HPDE6-E6E7 (cell line): ENCODE data around the gene ZNF282.

Experiments used
- DNase-seq: peaks from one replicate; pipeline ENCODE4 v3.0.0; 2011; ENCODE audit warnings: missing footprints; ENCODE audit errors: extremely low spot score

The ZNF282 gene

DNA sequence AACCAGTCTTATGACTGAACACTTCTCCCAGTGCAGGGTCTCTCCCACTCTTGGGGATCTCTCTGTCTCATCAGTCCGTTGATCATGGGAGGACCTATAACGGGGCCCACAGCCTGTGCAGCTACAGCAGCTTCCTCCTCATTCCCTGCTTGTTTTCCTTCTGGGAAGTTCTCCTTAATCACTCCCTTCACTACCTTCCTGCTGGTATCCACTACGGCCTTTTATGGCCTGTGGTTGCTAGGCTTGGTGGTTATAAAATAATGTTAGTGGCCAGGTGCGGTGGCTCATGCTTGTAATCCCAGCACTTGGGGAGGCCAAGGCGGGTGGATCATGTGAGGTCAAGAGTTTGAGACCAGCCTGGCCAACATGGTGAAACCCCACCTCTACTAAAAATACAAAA is 3.5 kb upstream of the ZNF282 start:
- DNase-seq: no peak

DNA sequence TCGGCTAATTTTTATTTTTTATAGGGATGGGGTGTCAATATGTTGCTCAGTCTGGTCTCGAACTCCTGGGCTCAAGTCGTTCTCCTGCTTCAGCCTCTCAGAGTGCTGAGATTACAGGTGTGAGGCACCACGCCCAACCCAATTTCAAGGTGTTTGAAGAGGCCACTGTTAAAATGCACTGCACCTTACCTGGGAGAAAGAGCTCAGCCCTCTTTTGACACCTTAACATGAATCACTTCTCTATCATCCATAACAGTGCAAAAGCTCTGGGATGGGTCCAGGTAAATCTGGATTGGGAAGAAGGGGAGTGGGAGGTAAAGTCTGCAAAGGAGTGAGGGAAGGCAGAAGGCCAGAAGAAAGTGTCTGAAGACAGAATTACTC is 557 bp upstream of the ZNF282 start:
- DNase-seq: no peak

DNA sequence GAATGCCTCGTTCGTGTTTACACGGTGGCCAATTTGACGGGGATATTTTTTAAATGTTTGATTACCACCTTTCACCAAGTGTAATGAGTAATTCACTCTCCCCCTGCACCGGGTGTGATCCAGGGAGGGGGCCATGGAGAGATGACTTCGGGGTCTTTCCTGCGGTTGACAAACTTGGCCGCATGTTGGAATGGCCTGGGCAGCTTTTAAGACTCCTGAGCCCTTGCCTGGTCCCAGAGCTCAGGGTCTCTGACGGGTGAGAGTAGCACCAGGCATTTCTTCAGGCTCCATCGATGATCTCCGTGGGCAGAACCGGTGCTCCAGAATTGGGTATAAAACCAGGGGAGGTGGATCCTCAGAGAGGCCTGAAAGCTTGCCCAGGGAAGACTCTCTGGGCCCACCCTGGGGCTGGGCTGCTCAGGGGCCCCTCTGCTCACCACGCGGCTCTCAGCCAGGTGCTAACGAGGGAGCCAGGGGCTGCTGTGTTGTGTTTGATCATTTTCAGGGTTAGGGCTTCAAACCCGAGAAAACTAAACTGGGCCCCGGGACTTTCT is 882 bp downstream of the ZNF282 start:
- DNase-seq: no peak

DNA sequence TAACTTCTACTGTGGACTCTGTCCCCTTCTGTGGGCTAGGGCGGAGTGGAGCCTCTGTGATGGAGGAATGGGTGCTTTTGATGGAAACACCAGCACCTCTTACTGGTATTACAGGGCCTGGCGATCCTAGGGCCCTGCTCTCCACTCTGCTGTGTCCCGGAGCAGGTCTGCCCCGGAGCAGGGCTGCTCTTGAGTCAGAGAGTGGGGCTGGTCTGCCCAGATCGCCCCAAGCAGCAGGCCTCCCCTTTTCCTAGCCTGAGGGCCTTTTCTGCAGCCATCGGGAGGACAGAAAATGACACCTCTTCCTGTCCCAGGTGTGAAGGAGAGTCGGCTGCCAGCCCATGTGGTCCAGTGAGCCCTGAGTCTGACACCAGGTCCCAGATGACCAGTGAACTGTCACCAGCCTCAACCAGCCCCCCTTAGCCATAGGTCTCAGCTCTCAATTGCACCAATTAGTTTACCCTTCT is 1.4 kb downstream of the ZNF282 start:
- DNase-seq: no peak

DNA sequence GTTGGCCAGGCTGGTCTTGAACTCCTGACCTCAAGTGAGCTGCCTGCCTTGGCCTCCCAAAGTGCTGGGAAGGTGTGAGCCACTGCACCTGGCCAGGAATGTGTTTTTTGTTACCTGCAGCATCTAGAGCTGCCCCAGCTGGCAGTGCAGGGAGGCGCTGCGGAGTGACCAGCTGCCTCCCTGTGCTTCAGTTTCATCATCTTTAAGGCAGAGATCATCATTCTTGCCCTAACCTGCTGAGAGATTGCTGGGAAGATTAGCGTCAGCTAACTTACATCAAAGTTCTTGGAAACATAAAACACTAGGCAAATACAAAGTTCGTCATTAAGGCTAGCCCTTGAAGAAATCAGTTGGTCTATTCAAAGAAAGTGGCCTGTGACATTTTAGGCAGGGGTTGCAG is 2.3 kb downstream of the ZNF282 start:
- DNase-seq: no peak

DNA sequence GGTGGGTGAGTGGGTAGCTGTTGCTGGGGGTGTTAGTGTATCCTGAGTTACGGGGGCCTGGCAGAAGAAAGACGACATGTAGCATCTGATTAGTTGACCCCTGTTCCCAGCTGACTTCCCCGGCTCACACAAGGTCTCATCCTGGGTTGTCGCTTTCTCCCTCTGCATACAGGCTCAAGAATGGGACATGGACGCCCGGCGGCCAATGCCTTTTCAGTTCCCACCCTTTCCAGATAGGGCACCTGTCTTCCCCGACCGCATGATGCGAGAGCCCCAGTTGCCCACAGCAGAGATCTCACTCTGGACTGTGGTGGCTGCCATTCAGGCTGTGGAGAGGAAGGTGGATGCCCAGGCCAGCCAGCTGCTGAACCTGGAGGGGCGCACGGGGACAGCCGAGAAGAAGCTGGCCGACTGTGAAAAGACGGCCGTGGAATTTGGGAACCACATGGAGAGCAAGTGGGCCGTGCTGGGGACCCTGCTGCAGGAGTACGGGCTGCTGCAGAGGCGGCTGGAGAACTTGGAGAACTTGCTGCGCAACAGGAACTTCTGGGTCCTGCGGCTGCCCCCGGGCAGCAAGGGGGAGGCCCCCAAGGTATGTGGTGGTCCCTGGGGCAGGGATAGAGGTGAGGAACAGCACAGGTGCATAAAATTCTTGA is 2.9 kb downstream of the ZNF282 start:
- DNase-seq: no peak

DNA sequence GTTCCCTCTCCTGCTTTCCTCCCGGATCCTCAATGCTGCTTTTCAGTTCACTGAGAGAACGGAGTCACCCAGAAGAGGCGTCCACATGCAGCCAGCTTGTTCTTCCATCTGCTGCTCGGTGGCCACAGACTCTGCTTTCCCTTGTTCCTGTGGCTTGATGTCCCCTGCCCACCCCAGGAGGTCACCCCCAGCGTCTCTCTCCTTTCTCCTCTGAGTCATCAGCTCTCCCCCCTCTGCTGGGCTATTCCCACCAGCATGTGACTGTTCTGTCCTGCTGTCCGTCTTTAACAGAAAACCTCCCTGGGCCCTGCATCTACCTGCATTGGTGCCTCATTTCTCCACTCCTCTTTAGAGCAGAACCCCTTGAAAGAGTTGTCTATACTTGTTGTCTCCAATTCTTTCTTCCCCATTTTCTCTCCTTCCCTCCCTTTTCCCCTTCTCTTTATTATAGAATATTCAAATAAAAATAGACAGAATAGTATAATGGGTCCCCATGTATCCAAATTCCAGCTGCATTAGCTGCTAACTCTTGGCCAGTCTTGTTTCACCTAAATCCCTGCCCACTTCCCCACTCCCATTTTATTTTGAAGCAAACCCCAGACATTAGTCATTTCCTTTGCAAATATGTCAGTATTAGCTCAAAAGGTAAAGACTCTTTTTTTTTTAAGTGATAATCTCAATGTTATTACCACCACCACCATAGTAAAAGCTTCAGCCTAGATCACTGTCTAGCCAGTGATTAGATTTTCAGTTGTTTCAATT is 4.1 kb downstream of the ZNF282 start:
- no peak for DNase-seq

DNA sequence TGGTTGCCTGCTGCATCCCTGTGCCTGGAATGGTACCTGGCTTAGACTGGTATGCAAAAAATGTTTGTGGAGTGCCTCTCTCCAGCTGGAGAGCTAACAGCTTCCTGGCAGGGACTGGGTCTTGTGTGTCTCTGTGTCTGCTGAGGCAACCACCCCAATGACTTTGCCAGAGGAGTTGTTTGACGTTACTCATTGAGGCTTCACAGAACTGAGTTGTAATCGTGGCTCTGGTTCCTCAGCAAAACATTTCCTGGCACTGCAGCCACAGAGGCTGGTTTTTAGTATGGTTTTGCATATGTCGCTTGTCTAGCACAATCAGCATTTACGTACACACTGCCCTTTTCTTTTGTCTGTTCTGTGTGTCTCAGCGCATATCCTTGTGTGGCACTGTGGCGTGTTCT is 7.5 kb downstream of the ZNF282 start:
- no peak for DNase-seq

DNA sequence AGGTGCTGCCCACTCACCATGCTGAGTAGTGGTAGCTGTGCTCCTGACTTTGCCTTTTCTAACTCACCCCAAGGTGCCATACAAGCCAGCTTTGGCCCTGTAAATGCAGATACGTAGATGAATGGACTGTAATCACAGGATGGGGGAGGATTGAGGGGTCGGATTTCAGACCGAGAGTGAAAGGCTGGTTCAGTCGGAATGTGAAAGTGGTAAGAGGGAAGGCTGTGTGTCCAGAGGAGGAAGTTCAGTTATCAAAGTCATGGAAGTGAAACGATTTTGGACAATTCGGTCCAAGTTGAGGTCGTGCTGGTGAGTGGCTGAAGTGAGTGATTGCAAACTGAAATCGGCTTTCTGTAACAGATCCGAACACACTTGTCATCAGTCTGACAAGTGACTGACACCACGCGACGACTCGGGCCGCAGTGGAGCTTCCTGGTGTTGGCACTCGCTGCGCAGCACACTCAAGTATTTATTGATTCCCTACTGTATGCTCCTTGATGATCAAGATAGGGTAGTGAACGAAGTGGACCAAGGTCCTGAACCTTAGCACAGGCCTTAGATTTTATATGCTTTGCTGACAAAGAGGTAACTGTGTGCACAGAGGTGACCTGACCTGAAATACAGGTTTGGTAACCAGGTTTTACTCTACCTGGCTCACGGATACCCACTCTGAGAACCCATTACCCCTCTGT is 10.5 kb downstream of the ZNF282 start:
- DNase-seq: no peak

DNA sequence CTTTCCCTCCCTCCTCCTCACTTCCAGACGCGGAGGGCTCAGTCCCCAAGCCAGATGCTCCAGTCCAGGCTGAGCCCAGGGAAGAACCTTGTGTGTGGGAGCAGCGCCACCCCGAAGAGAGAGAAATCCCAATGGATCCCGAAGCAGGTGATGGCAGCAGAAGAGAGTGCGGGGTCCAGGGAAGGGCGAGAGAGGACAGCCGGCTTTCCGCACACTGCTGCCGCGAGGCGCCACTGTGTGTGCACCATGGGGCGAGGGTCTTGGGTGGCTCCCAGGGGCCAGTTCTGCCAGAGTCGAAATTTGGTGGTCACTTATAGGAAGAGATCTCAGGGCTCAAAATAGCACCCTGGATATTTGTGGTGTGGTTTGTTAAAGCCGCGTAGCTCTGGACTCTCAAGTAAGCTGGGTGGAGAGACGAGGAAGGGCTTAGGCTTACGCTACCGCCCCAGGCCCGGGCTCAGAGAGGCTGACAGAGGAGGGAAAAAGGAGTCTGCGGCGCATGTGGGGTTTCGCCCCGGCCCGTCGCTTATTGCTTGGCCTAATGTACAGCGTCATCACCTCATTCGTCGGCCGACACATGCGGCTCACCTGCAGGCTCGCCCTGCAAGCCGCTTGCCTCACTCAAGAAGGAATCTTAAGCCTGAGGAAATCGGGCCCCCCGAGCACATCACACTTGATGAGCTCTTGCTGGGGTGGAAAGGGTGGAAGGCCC is 12.1 kb downstream of the ZNF282 start:
- no peak for DNase-seq

DNA sequence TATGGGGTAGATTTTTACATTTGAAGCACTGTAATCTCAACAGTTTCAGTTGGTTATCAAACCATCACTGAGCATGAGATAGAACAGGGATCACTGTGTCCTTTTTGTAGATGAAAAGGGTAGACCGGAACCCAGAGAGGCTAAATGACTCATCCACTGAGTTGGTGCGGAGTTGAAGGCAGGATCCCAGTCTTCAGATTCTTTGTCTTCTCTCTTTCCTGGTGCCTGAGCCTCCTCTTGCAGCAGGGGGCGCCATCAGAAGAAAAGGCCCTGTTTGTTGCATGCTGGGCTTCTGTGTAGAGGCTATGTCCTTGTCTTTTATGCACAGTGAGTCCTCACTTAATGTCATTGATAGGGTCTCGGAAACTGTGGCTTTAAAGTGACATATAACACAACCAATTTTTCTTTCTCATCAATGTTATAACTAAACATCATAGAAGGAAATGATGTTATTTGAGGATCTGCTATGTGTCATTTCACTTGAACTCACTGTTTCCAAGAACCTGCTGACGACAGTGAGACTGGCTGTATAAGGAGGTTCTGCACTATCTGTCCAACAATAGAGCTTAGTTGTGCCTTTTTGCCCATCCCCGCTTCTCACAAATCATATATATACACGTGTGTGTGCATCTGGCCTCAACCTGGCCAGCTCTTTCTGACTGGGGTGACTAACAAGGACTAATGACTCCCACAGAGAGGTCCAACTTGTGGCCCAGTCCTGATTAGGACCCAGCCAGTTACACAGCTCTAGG is 14.3 kb downstream of the ZNF282 start:
- DNase-seq: peak; percentile 43

DNA sequence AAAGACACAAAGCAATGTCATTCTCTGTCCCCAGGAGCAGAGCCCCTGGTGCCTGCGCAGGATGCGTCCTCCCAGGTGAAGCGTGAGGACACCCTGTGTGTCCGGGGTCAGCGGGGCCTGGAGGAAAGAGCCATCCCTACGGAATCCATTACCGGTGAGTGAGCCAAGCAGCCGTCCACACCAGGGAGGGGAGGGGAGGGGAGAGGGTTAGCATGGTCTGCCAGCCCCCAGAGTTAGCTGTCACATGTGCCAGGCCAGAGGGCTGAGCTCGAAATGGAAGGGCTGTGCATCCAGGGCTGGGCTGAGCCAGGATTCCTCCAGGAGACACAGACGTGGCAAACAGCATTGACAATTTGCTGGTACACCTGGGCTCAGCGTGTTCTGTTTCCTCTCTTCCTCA is 15.2 kb downstream of the ZNF282 start:
- DNase-seq: no peak

DNA sequence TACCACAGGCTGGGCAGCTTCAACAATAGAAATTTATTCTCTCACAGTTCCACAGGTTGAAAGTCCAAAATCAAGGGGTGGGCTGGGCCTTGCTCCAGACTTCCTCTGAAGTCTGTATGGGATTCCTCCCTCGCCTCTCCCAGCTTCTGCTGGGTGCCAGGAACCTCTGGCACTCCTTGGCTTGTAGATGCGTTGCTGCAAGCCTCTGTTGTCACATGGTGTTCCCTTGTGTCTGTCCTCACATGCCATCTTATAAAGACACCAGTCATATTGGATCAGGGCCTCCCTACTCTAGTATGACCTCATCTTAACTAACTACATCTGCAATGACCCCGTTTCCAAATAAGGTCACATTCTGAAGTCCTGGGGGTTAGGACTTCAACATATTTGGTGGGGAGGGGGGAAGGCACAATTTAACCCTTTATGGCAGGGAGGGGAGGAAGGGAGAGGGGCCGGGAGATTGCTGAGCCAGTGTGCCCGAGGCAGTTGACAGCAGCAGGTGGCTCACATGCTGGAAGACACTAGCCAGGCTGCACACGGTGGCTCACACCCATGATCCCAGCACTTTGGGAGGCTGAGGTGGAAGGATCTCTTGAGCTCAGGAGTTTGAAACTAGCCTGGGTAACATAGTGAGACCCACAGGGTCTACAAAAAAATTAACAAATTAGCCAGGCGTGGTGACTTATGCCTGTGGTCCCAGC is 18.8 kb downstream of the ZNF282 start:
- no peak for DNase-seq

DNA sequence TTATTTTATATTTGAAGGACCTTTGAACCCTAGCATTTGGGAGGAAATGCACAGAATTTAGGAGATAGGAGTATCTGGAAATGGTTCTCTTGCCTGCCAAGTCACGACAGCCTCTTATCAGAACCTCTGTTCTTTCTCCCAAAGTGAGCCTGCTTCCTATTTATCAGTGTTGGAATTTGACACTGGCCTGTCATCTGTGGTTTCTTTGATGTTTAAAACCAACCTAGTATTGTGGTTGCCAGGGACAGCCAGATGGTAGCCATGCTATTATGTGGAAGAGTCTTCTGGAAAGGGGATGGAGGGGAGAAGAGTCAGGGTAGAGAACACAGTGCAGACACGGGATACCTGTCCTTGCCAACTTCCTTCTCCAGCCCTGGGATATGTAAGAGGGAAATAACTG is 21.1 kb downstream of the ZNF282 start:
- no peak for DNase-seq

DNA sequence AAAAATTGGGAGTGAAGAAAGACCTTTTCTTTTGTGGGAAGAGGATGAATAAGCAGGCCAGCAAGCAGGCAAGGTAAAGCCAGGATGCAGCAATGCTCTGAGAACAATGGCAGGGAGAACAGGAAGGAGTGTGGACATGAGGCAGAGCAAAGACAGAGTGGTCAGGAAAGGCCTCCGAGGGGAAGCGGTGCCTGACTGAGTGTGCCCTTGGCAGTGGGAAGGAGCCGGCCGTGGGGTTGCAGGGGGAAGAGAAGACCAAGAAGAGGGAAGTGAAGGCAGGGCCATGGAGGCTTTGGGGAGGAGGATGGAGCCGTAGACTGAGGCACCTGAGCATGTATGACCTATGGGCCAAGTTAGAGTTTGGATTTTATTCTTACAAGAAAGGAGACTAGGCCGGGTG is 22.2 kb downstream of the ZNF282 start:
- no peak for DNase-seq

DNA sequence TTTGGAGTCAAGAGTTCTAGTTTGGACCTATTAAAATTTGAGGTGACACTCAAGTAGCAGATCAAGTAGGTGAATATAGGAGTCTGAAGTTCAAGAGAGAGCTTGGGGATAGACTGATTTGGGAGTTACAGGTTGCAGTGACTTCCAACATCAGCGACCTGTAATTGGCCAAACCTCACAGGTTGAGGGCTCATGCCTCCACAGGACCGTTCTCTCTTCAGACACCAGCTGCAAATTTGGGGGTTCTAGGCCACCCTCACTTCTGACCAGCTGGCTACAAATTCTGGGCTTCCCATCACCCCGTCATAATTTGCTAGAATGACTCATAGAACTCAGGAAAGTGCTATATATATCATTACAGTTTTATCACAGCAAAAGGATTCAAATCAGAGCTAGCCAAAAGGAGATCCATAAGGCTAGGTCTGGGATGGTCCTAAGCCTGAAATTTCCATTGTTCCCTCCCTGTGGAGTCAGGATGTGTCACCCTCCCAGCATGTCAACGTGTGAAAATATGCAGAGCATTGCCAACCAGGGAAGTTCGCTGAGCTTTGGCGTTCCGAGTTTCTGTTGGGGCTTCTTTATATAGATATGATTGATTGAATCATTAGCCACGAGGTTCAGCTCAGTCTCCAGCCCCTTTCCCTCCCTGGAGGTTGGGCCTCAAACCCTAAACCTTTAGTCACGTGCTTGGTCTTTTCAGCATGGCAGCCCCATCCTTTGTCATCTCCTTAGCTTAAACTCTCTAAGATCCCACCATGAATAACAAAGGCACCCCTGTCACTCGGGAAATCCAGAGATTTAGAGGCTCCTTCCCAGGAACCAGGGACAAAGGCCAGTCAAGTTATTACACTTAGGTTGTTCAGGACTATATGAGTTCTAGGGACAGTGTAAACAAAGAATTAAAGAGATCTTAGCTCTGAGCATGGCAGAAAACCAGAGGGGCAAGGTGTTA is 23.4 kb downstream of the ZNF282 start:
- DNase-seq: no peak

DNA sequence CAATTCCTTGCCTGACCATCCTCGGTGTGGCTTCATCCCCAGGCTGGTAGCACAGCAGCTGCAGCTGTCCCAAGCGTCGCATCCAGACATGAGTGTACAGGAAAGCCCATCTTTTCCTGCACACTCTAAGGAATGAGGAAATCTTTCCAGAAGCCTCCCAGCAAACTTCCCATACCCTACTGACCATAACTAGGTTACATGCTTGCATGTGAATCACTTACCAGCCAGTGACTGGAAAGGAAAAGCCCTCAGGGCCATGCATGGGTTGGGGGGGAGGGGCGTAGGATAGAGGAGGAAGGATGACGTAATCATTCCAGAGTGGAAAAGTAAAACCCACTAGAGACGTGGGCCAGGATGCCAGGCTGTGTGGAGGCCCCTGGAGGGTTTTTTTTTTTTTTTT is 25.2 kb downstream of the ZNF282 start:
- DNase-seq: peak; percentile 70

DNA sequence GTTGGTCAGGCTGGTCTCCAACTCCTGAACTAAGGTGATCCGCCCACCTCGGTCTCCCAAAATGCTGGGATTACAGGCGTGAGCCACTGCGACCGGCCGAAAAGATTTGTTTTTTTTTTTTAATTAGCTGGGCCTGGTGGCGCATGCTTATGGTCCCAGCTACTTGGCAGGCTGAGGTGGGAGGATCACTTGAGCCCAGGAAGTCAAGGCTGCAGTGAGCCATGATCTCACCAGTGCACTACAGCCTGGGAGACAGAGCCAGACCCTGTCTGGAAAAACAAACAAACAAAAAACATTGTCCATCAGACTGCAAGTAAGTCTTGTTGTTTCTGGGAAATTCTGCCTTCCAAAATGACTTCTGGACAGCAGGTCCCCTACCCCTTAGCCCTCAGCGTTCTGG is 27.8 kb downstream of the ZNF282 start:
- DNase-seq: no peak

DNA sequence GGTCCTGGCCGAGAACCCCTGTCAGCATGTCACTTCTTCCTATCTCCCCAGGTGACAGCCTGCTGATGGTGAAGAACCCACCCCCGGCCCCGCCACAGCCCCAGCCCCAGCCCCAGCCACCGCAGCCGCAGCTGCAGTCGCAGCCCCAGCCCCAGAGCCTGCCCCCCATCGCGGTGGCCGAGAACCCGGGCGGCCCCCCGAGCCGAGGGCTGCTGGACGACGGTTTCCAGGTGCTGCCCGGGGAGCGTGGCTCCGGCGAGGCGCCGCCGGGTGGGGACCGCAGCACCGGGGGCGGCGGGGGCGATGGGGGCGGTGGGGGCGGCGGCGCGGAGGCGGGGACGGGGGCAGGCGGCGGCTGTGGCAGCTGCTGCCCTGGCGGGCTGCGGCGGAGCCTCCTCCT is 28.4 kb downstream of the ZNF282 start:
- no peak for DNase-seq

DNA sequence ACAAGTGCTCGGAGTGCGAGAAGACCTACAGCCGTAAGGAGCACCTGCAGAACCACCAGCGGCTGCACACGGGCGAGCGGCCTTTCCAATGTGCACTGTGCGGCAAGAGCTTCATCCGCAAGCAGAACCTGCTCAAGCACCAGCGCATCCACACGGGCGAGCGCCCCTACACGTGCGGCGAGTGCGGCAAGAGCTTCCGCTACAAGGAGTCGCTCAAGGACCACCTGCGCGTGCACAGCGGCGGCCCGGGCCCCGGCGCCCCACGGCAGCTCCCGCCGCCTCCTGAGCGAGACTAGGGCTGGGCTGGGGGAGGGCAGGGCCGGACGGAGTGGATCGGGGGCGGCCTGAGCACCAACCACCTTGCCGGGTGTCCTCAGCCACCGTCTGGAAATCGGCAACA is 29.0 kb downstream of the ZNF282 start:
- DNase-seq: no peak
